H1 (cell line): ENCODE measurements around the gene ITPR3. TPM values are rescaled to one million over a fixed set of nuclear protein-coding genes. Genes with fewer than 3 reads are reported as not detected.

Source experiments
- RAD21 ChIP-seq, 2 experiments: IDR thresholded peaks in 1 of 2; conservative IDR thresholded peaks in 1 of 2; 2 replicates each; pipeline ENCODE4 v1.6.1; 2011; ENCODE audit warnings: low read depth in 2 of 2, low read length in 2 of 2, improper control_type of control experiment in 1 of 2, inconsistent platforms in 1 of 2, mild to moderate bottlenecking in 1 of 2, moderate library complexity in 1 of 2
- SRF ChIP-seq: IDR thresholded peaks from 2 replicates; pipeline ENCODE4 v1.6.1; 2011; ENCODE audit warnings: mild to moderate bottlenecking, low read depth, low read length, moderate library complexity
- polyA plus RNA-seq, 7 experiments: library from polyadenylated mRNA; depleted of rRNA in 3 of 7; stranded (reverse) in 5 of 7; unstranded in 2 of 7; fragments of >200 nt in 5 of 7; fragments of 200-250 nt in 2 of 7; gene quantifications; 1 replicate in 5 of 7; 2 replicates in 1 of 7; 4 replicates in 1 of 7; pipeline versions ENCODE4 v1.2.1 to v1.2.3, GENCODE V29; 2011 to 2013; ENCODE audit warnings: missing spikeins in 2 of 7, mixed read lengths in 2 of 7
- total RNA-seq: library from RNA; stranded (reverse); fragmentation: NEBNext Ultra II Directional; extraction: Animal tissue kit (Norgen Biotek cat#: 25700); gene quantifications from 2 replicates; pipeline ENCODE4 v1.2.1, GENCODE V29; 2021

The ITPR3 gene
- total and polyA plus RNA-seq, 2 of the 8 experiments (the other 6 are each of a cell fraction or from before 2014, with no cell fraction given): 29.1 to 45.7 TPM

GRCh38 chr6:33717934-33718455, 96.9 kb downstream of the ITPR3 start (continued):
- TF ChIP-seq RAD21 (IDR thresholded peaks at IDR 0.05 in 1 of 2, conservative IDR thresholded peaks at IDR 0.05 in 1 of 2; ENCODE audit: low read depth in 2 of 2, low read length in 2 of 2) (no peak), SRF (no peak)
